Fibroblast of mammary gland (primary cell): ENCODE measurements around the gene DERL3.

ENCODE experiments used
- DNase-seq: peaks from one replicate; pipeline ENCODE4 v3.0.0-alpha.2; 2010; ENCODE audit warnings: low read depth
- H3K4me3 ChIP-seq: 2 replicates; pipeline ENCODE4 v1.5.1; 2011; ENCODE audit warnings: low read depth, mild to moderate bottlenecking, low read length, moderate library complexity; ENCODE audit not compliant: control insufficient read depth
- CTCF ChIP-seq: conservative IDR thresholded peaks from 2 replicates; pipeline ENCODE4 v1.5.1; 2011; ENCODE audit warnings: low read depth, low read length, inconsistent platforms; ENCODE audit not compliant: control insufficient read depth, insufficient read depth

Gene DERL3

GRCh38 chr22:23817146-23817545 lies 21.7 kb downstream of the DERL3 start:
- no peak overlapping the region for H3K4me3 ChIP-seq
- DNase-seq: no peak
- no peak for TF ChIP-seq CTCF

DNA sequence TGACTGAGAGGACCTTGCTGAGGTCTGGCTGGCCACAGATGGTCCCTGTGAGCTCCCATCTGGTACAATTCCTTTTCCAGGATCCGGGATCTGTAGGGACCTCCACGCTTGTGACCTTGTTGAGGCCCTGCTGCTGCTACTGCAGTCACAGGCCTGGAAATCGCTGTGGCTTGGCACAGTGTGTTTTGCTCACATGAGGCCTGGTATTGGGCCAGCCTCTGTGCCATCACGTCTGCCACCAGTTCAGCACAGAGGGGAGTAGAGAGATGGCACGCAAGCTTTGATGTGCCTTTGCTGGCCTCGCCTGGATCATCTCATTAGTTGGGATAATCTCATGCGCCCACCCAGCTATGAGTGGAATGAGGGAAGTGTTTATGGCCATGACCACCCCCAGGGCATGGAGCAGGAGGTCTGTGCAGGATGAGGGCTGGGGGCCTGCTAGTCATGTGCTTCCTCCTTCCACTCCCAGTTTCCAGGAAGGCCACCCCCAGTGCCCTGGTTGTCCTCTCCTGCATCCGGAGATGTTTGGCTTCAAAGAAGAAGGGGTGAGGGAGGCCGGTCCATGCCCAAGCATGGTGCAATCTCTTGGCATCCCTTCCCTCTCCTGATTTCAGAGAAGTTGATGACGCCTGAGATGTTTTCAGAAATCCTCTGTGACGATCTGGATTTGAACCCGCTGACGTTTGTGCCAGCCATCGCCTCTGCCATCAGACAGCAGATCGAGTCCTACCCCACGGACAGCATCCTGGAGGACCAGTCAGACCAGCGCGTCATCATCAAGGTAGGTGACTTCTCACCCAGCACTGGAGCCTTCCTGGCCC lies 22.4 kb downstream of the DERL3 start:
- no peak for DNase-seq
- TF ChIP-seq CTCF: no peak
- no peak overlapping the region for H3K4me3 ChIP-seq

- TF ChIP-seq CTCF: no peak
- no peak for DNase-seq
- H3K4me3 ChIP-seq: no peak overlapping the region
Measured at GRCh38 chr22:23815541-23816155, 23.2 kb downstream of the DERL3 start.

DNA sequence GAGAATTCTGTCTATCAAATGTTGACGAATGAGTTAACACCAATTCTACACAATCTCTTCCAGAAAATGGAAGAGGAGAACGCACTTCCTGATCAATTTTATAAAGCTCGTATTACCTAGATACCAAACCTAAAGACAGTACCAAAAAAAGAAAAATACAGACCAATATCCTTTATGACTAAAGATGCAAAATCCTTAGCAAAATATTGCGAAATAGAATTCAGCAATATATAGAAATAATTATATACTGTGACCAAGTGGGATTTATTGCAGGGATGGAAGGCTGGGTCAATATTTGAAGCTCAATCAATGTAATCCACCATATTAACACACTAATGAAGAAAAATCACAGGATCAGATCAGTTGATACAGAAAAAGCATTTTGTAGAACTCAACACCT lies 26.4 kb downstream of the DERL3 start:
- TF ChIP-seq CTCF: no peak
- no peak for DNase-seq
- no peak overlapping the region for H3K4me3 ChIP-seq

DNA sequence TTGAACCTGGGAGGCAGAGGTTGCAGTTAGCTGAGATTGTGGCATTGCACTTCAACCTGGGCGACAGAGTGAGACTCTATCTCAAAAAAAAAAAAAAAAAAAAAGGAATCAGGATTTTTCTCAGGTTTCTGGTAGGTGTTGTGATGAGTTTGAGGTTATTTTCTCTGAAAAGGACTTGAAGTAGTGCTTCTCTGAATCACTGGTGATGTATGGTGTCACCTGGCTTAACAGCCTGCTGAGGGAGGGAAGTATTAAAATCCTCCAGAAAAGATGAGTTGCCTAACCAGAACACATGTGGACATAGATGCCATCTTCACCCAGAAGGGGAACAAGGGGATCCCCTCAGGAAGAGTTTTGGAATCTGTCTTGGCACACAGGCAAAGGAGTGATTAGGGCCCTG lies 32.0 kb downstream of the DERL3 start:
- no peak for TF ChIP-seq CTCF
- no peak overlapping the region for H3K4me3 ChIP-seq
- no peak for DNase-seq

DNA sequence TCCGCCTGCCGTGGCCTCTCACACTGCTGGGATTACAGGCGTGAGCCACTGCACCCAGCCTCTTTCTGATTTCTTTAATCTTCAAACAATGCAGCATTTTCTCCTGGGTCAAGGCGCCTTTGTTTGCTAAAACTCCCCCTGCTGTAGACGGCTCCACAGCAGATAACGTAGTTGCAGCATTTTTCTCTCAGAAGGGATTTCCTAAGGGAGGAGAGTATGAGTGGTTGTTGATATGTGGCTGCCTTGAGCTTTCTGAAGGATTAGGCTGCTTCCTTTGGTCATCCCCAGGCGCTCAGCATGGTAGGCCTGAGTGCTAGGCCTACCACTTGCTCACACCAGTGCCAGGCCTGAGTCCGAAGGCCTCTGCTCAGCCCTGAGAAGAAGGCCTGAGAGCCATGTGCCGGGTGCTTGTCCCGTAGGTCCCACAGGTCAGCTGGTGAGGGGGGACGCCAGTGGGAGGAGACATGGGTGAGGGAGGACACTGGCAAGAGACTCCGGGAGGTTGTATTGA lies 34.0 kb downstream of the DERL3 start:
- no peak for DNase-seq
- TF ChIP-seq CTCF: no peak
- H3K4me3 ChIP-seq: no peak overlapping the region
